ENCODE results near the gene HDAC1.

HDAC1 gene

DNA sequence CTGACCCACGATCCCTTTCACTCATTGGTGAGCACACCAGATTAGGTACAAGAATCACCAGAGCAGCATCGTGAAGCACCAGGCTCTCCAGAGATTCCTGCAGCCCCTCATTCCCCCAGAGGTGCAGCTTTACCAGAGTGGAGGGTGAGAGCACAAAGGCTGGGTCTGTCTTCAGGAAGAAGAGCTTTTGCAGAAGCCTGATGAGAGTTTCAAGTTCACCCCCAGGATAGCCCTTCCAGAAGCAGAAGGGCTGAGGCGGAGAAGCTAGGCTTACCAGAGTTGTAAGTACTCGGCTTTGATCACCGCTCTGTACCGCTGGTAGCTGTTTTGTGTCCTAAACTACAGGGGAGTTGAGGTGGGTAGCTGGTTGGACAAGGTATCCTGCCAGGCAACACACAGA is 73.6 kb downstream of the HDAC1 start:
- peaks cover 20% of the 10 kb centered on the region; the same call in 1 of the 2 replicates for H3K36me3 ChIP-seq (ENCODE audit: insufficient read depth, low read length)
- TF ChIP-seq, protein P1, sequence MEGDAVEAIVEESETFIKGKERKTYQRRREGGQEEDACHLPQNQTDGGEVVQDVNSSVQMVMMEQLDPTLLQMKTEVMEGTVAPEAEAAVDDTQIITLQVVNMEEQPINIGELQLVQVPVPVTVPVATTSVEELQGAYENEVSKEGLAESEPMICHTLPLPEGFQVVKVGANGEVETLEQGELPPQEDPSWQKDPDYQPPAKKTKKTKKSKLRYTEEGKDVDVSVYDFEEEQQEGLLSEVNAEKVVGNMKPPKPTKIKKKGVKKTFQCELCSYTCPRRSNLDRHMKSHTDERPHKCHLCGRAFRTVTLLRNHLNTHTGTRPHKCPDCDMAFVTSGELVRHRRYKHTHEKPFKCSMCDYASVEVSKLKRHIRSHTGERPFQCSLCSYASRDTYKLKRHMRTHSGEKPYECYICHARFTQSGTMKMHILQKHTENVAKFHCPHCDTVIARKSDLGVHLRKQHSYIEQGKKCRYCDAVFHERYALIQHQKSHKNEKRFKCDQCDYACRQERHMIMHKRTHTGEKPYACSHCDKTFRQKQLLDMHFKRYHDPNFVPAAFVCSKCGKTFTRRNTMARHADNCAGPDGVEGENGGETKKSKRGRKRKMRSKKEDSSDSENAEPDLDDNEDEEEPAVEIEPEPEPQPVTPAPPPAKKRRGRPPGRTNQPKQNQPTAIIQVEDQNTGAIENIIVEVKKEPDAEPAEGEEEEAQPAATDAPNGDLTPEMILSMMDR (conservative IDR thresholded peaks at IDR 0.05; ENCODE audit: low read length) = no peak
- TF ChIP-seq EZH2phosphoT487 (IDR thresholded peaks at IDR 0.05; ENCODE audit: borderline replicate concordance) = no peak
- H4K20me1 ChIP-seq (ENCODE audit: insufficient read depth, low read length, poor library complexity, severe bottlenecking) = no peaks in the 10 kb centered on the region

GRCh38 chr1:32367912-32368635 is 76.2 kb downstream of the HDAC1 start:
- H3K36me3 ChIP-seq (ENCODE audit: insufficient read depth, low read length) = peaks cover 20% of the 10 kb centered on the region; the same call in 1 of the 2 replicates
- no peaks in the 10 kb centered on the region for H3F3A ChIP-seq (ENCODE audit: low read depth)
- H3K9ac ChIP-seq (ENCODE audit: low read depth, low read length, poor library complexity, severe bottlenecking) = no peak overlapping the region
- no peak overlapping the region for H3K4me3 ChIP-seq (ENCODE audit: low read length, poor library complexity, severe bottlenecking)
- no peaks in the 10 kb centered on the region for H3K27me3 ChIP-seq (ENCODE audit: insufficient read depth, low read length, poor library complexity, severe bottlenecking)
- H3K4me1 ChIP-seq (ENCODE audit: insufficient read depth, low read length, poor library complexity, severe bottlenecking) = peaks cover 12% of the 10 kb centered on the region
- no peaks in the 10 kb centered on the region for H3K9me3 ChIP-seq (ENCODE audit: insufficient read depth, low read depth, low read length)
- no peaks in the 10 kb centered on the region for H3K9me2 ChIP-seq (replicated peaks; ENCODE audit: low read depth, low read length)
- H4K20me1 ChIP-seq (ENCODE audit: insufficient read depth, low read length, poor library complexity, severe bottlenecking) = peaks cover 5% of the 10 kb centered on the region
- H2AFZ ChIP-seq (ENCODE audit: low read length) = no peak overlapping the region
- H3K4me2 ChIP-seq (ENCODE audit: low read depth, low read length, poor library complexity, severe bottlenecking) = no peak overlapping the region
- TF ChIP-seq EZH2phosphoT487 (IDR thresholded peaks at IDR 0.05; ENCODE audit: borderline replicate concordance) = no peak
- TF ChIP-seq, protein P1 (conservative IDR thresholded peaks at IDR 0.05; ENCODE audit: low read length) = no peak
- no peaks in the 10 kb centered on the region for H3K79me2 ChIP-seq (ENCODE audit: insufficient read depth, low read length)

More for the DNA sequence above, 73.6 kb downstream of the HDAC1 start:
- no peaks in the 10 kb centered on the region for H3K27me3 ChIP-seq (ENCODE audit: insufficient read depth, low read length, poor library complexity, severe bottlenecking)
- H3K9me3 ChIP-seq (ENCODE audit: insufficient read depth, low read depth, low read length) = no peaks in the 10 kb centered on the region
- H3K4me2 ChIP-seq (ENCODE audit: low read depth, low read length, poor library complexity, severe bottlenecking) = no peak overlapping the region
- H3F3A ChIP-seq (ENCODE audit: low read depth) = no peaks in the 10 kb centered on the region
- no peak overlapping the region for H3K9ac ChIP-seq (ENCODE audit: low read depth, low read length, poor library complexity, severe bottlenecking)
- no peaks in the 10 kb centered on the region for H3K4me1 ChIP-seq (ENCODE audit: insufficient read depth, low read length, poor library complexity, severe bottlenecking)
- H3K4me3 ChIP-seq (ENCODE audit: low read length, poor library complexity, severe bottlenecking) = no peak overlapping the region
- H3K9me2 ChIP-seq (replicated peaks; ENCODE audit: low read depth, low read length) = no peaks in the 10 kb centered on the region
- H2AFZ ChIP-seq (ENCODE audit: low read length) = no peak overlapping the region
- no peaks in the 10 kb centered on the region for H3K79me2 ChIP-seq (ENCODE audit: insufficient read depth, low read length)

DNA sequence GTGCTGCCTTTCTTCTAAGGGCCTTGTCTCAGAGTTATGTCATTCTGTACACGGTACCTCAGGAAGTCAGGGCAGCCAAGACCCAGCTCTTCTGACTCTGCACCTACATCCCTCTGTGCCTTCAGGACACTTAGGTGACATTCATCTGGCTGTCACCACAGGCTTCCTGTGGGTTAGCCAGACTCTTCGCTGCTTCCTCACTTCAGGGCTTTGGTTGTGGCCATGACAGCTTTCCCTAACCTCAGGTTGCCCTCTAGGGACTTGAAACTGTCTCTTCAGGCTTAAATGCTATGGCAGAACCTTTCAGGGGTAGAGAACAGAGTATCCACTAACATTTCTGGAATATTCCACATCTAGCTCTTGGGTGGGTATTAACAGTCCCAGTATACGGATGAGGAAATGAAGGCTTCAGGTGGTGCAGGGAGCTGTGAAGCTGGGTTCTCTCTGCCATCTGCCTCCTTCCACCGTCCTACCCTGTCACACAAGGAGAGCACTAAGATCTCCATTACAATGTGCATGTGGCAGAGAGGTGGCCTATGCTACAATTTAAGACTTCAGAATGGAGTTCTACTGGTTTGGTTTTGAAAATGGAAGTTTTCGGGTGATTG is 80.4 kb downstream of the HDAC1 start:
- Histone ChIP-seq H3K4me3 (ENCODE audit: low read length, poor library complexity, severe bottlenecking) (no peak overlapping the region), H4K20me1 (ENCODE audit: insufficient read depth, low read length, poor library complexity, severe bottlenecking) (peaks cover 5% of the 10 kb centered on the region), H2AFZ (ENCODE audit: low read length) (no peak overlapping the region), H3K79me2 (ENCODE audit: insufficient read depth, low read length) (no peaks in the 10 kb centered on the region), H3K27me3 (ENCODE audit: insufficient read depth, low read length, poor library complexity, severe bottlenecking) (no peaks in the 10 kb centered on the region), H3F3A (ENCODE audit: low read depth) (no peaks in the 10 kb centered on the region), H3K9me3 (ENCODE audit: insufficient read depth, low read depth, low read length) (no peaks in the 10 kb centered on the region), H3K9ac (ENCODE audit: low read depth, low read length, poor library complexity, severe bottlenecking) (no peak overlapping the region), H3K36me3 (ENCODE audit: insufficient read depth, low read length) (peaks cover 40% of the 10 kb centered on the region; the same call in 1 of the 2 replicates), H3K4me1 (ENCODE audit: insufficient read depth, low read length, poor library complexity, severe bottlenecking) (peaks cover 12% of the 10 kb centered on the region), H3K4me2 (ENCODE audit: low read depth, low read length, poor library complexity, severe bottlenecking) (peak overlapping the region; percentile 28), H3K9me2 (replicated peaks; ENCODE audit: low read depth, low read length) (no peaks in the 10 kb centered on the region)
- no peak for TF ChIP-seq EZH2phosphoT487 (IDR thresholded peaks at IDR 0.05; ENCODE audit: borderline replicate concordance)
- TF ChIP-seq, protein P1 (conservative IDR thresholded peaks at IDR 0.05; ENCODE audit: low read length) = peak; percentile 72
